Right atrium auricular region (tissue), 2 donors: ENCODE measurements around the gene MYCL. TPM values are rescaled to one million over a fixed set of nuclear protein-coding genes. Genes with fewer than 3 reads are reported as not detected.

Experiments
- DNase-seq: peaks from one replicate; pipeline ENCODE4 v3.0.0-alpha.2; 2019; ENCODE audit warnings: low spot score
- H3K27ac ChIP-seq, 2 donors: fragments of 200-600 bp; sonication (generic); 1 replicate in 1 of 2; 2 replicates in 1 of 2; pipeline ENCODE4 v1.5.1; 2016 to 2019
- H3K27me3 ChIP-seq, 2 donors: fragments of 200-600 bp; sonication (generic); one replicate each; pipeline versions ENCODE4 v1.5.1 to v1.6.0; 2017 to 2019
- H3K36me3 ChIP-seq: fragments of 200-600 bp; sonication (generic); one replicate; pipeline ENCODE4 v1.5.1; 2016
- H3K4me1 ChIP-seq, 2 donors: fragments of 200-600 bp; sonication (generic); one replicate each; pipeline versions ENCODE4 v1.5.1 to v1.6.0; 2017 to 2019
- H3K4me3 ChIP-seq, 2 donors: fragments of 200-600 bp; sonication (generic); 1 replicate in 1 of 2; 2 replicates in 1 of 2; pipeline ENCODE4 v1.5.1; 2017 to 2019; ENCODE audit warnings: mild to moderate bottlenecking in 1 of 2, moderate library complexity in 1 of 2
- H3K9me3 ChIP-seq, 2 donors: fragments of 200-600 bp; sonication (generic); one replicate each; pipeline ENCODE4 v1.5.1; 2019
- CTCF ChIP-seq, 2 donors: fragments of 200-600 bp; sonication (generic); IDR thresholded peaks; one replicate each; pipeline ENCODE4 v1.5.1; 2019; ENCODE audit warnings: antibody characterized with exemption in 2 of 2
- total RNA-seq, 2 donors: library from RNA; depleted of rRNA; stranded (reverse); fragments of >200 nt; gene quantifications; one replicate each; pipeline ENCODE4 v1.1.0, GENCODE V29; 2016

The MYCL gene
- total RNA-seq, 2 donors from 2014 or later = 0.70 to 1.3 TPM

GRCh38 chr1:39910263-39910662 lies 8.5 kb upstream of the MYCL start:
- Histone ChIP-seq H3K27ac (no peak overlapping the region), H3K27me3 (no peaks in the 10 kb centered on the region), H3K4me3 (no peak overlapping the region), H3K36me3 (no peaks in the 10 kb centered on the region), H3K9me3 (peaks cover 0 to 7% of the 10 kb centered on the region in 2 donors), H3K4me1 (no peaks in the 10 kb centered on the region)
- DNase-seq = no peak
- no peak for TF ChIP-seq CTCF (IDR thresholded peaks at IDR 0.05)

- no peaks in the 10 kb centered on the region for H3K4me1 ChIP-seq
- DNase-seq = no peak
- H3K9me3 ChIP-seq = peaks cover 0 to 7% of the 10 kb centered on the region in 2 donors
- no peak overlapping the region for H3K4me3 ChIP-seq
- TF ChIP-seq CTCF (IDR thresholded peaks at IDR 0.05) = no peak
- no peak overlapping the region for H3K27ac ChIP-seq
- H3K36me3 ChIP-seq = no peaks in the 10 kb centered on the region
- H3K27me3 ChIP-seq = no peaks in the 10 kb centered on the region
These were observed 6.8 kb upstream of the MYCL start for GRCh38 chr1:39908534-39908933.

GRCh38 chr1:39907528-39908453 lies 6.1 kb upstream of the MYCL start:
- H3K4me3 ChIP-seq = no peak overlapping the region
- H3K27ac ChIP-seq = no peak overlapping the region
- H3K36me3 ChIP-seq = no peaks in the 10 kb centered on the region
- TF ChIP-seq CTCF (IDR thresholded peaks at IDR 0.05) = no peak
- H3K9me3 ChIP-seq = peaks cover 0 to 7% of the 10 kb centered on the region in 2 donors
- no peaks in the 10 kb centered on the region for H3K4me1 ChIP-seq
- no peaks in the 10 kb centered on the region for H3K27me3 ChIP-seq
- DNase-seq = no peak

GRCh38 chr1:39905172-39905571 lies 3.5 kb upstream of the MYCL start:
- Histone ChIP-seq H3K4me1 (peaks cover 0 to 18% of the 10 kb centered on the region in 2 donors), H3K9me3 (peaks cover 0 to 7% of the 10 kb centered on the region in 2 donors), H3K27me3 (peaks cover 0 to 11% of the 10 kb centered on the region in 2 donors), H3K27ac (no peak overlapping the region), H3K36me3 (no peaks in the 10 kb centered on the region), H3K4me3 (no peak overlapping the region)
- DNase-seq = no peak
- TF ChIP-seq CTCF (IDR thresholded peaks at IDR 0.05) = no peak

GRCh38 chr1:39902460-39902807 lies 717 bp upstream of the MYCL start:
- no peaks in the 10 kb centered on the region for H3K36me3 ChIP-seq
- H3K4me1 ChIP-seq = peaks cover 0 to 18% of the 10 kb centered on the region in 2 donors
- peak overlapping the region in 1 of 2 donors; percentile 18 for H3K27ac ChIP-seq
- DNase-seq = no peak
- no peak for TF ChIP-seq CTCF (IDR thresholded peaks at IDR 0.05)
- H3K4me3 ChIP-seq = peak overlapping the region; percentile 43 to 65
- H3K9me3 ChIP-seq = no peaks in the 10 kb centered on the region
- H3K27me3 ChIP-seq = peaks cover 0 to 11% of the 10 kb centered on the region in 2 donors

- Histone ChIP-seq H3K9me3 (no peaks in the 10 kb centered on the region), H3K4me1 (peaks cover 0 to 18% of the 10 kb centered on the region in 2 donors), H3K36me3 (no peaks in the 10 kb centered on the region), H3K4me3 (peak overlapping the region; percentile 43 to 65), H3K27me3 (peaks cover 0 to 11% of the 10 kb centered on the region in 2 donors), H3K27ac (peak overlapping the region in 1 of 2 donors; percentile 33)
- no peak for TF ChIP-seq CTCF (IDR thresholded peaks at IDR 0.05)
- no peak for DNase-seq
These were observed 328 bp downstream of the MYCL start for GRCh38 chr1:39901464-39901713.
